Erythroblast (primary cell): ENCODE results near the gene MYO1F.

Source experiments
- DNase-seq, 2 experiments: peaks; one replicate each; lab custom pipeline; 2025; lab: John Stamatoyannopoulos, UW
- GATA1 ChIP-seq: IDR thresholded peaks from 2 replicates; pipeline ENCODE4 v1.6.1; 2011; ENCODE audit warnings: low read depth, mild to moderate bottlenecking, control low read depth, low read length, moderate library complexity
- POLR2A ChIP-seq: IDR thresholded peaks from 2 replicates; pipeline ENCODE4 v1.6.1; 2011; ENCODE audit warnings: mild to moderate bottlenecking, low read length

MYO1F gene

GRCh38 chr19:8610041-8610935 lies 33.0 kb upstream of the MYO1F start, which contains the start of gene ADAMTS10:
TSS of gene ADAMTS10 (minus strand) at chr19:8610715. CDS start at chr19:8605710, 5,005 bp downstream.
- peak; percentile 45 to 59 for DNase-seq
- no peak for TF ChIP-seq POLR2A
- TF ChIP-seq GATA1 = no peak

GRCh38 chr19:8609279-8610040 lies 32.2 kb upstream of the MYO1F start:
- DNase-seq = peak; percentile 40 to 63
- TF ChIP-seq POLR2A = no peak
- no peak for TF ChIP-seq GATA1

GRCh38 chr19:8608941-8609278 lies 31.7 kb upstream of the MYO1F start:
- DNase-seq = peak in 1 of 2 experiments; percentile 46
- no peak for TF ChIP-seq POLR2A
- TF ChIP-seq GATA1 = no peak

DNA sequence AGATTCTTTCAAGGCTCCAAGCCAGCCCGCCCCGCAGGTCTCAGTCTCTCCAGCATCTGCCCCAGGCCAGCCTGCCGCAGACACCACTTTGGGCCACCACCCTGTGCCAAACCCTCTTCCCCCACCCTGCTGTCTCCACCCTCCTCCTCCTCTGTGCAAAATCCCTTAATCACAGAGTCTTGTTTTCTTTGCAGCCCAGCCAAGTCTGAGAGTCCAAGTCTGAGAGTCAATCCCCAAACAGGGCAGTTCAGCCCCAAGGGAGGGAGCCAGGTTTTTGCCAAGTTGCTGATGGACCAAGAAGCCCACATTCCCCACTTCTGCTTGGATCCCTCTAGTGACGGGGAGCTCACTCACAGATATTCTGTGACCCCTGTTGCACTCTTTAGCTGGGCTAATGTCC lies 30.1 kb upstream of the MYO1F start:
- no peak for TF ChIP-seq GATA1
- TF ChIP-seq POLR2A = no peak
- DNase-seq = no peak

GRCh38 chr19:8605514-8605913 lies 28.3 kb upstream of the MYO1F start:
- no peak for TF ChIP-seq POLR2A
- TF ChIP-seq GATA1 = no peak
- no peak for DNase-seq

GRCh38 chr19:8601796-8602195 lies 24.6 kb upstream of the MYO1F start:
- TF ChIP-seq POLR2A (no peak), GATA1 (no peak)
- DNase-seq = no peak

GRCh38 chr19:8600816-8601215 lies 23.6 kb upstream of the MYO1F start:
- DNase-seq = no peak
- TF ChIP-seq POLR2A (no peak), GATA1 (no peak)

- DNase-seq = no peak
- no peak for TF ChIP-seq POLR2A
- no peak for TF ChIP-seq GATA1
These were observed 22.8 kb upstream of the MYO1F start for GRCh38 chr19:8600064-8600463.

DNA sequence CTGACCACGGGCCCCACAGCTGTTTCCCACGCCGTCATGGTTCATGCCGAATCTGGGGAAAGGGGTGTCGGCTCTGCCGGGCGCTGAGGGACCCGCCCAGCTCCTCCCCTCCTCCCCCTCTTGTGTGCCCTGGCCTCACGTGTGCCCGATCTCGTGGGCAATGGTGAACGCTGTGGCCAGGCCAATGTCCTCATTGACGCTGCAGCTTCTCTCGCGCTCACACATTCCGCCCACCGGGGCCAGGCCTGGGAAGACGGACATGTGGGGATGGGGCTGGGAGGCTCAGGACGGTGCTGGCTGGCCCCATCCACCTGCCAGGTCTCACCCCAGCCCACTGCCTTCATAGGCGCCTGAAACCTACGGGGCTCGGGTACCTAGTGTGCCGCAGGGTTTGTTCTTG lies 18.9 kb upstream of the MYO1F start:
- no peak for DNase-seq
- TF ChIP-seq GATA1 = no peak
- no peak for TF ChIP-seq POLR2A

GRCh38 chr19:8595651-8596050 lies 18.4 kb upstream of the MYO1F start:
- no peak for DNase-seq
- TF ChIP-seq GATA1 (no peak), POLR2A (no peak)

- DNase-seq = no peak
These were observed 16.7 kb upstream of the MYO1F start for GRCh38 chr19:8593931-8594330.

DNA sequence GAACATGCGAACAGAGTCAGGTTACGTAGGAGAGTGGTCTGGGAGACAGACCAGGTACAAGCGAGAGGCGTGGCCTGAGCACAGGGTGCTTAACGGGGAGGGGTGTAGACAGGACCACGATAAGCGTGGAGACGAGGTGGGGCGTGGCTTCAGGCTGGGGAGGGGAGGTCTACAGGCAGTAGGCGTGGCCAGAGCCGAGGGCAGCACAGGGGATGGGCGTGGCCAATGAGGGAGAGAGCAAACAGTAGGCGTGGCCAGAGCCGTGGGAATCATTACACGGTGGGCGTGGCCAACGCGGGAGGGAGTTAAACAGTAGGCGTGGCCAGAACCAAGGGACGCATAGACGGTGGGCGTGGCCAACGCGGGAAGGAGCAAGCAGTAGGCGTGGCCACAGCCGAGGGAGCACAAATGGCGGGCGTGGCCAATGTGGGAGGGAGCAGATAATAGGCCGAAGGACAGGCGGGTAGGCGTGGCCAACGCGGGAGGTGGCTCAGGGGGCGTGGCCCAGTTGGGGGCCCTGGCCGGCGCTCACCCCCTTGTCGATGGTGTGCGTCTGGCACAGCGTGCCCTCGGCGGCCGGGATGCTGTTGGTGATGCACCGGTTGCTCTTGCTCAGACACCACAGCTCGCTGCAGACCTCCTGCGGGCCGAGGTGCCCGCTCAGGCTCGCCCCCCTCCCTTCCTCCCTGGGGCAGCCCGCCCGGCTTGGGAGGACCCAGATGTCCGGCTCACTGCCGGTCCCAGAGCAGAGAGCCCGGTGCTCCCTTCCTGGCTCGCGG lies 15.2 kb upstream of the MYO1F start:
- peak; percentile 92 to 94 for DNase-seq
- TF ChIP-seq GATA1 = no peak
- no peak for TF ChIP-seq POLR2A

More at GRCh38 chr19:8593931-8594330, 16.7 kb upstream of the MYO1F start:
- TF ChIP-seq POLR2A (no peak), GATA1 (no peak)

GRCh38 chr19:8589177-8589714 lies 12.0 kb upstream of the MYO1F start:
- DNase-seq = no peak
- TF ChIP-seq GATA1 (no peak), POLR2A (no peak)
